ENCODE results near the gene MAGI2. TPM values are rescaled to one million over a fixed set of nuclear protein-coding genes. Genes with fewer than 3 reads are reported as not detected.
"Not testable (repeated sequence)": the region's sequence is repeated elsewhere in the genome, so short reads cannot be mapped to it uniquely, and the experiment has no call there.

MAGI2 gene
- total RNA-seq, 1 donor from 2014 or later = 6.9 TPM

DNA sequence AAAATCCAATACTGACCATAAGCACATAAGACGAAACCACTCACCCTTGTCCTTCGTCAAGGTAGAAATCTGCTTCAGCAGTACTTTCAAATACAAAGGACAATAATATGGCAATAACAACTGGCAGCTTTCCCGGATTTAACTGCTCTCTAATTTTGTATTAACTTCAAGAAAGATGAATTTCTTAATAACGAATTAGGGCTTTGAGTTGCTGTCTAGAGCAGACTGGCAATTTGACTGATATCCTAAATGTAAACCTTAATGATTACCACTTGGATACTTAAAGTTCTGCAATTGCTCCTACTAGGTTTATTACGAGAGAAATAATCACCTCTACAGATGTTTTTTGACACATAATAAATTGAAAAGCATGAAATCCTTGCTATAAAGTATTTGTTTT lies 418.7 kb downstream of the MAGI2 start:
- intact Hi-C loops (cut with DNase I) = no loop called here
- TF ChIP-seq POLR2A (IDR thresholded peaks at IDR 0.05) = no peak
- no peak for TF ChIP-seq POLR2AphosphoS5 (IDR thresholded peaks at IDR 0.05; ENCODE audit: insufficient read depth in 1 of 2, low read depth in 1 of 2)
- TF ChIP-seq CTCF (IDR thresholded peaks at IDR 0.05) = no peak
- Histone ChIP-seq H3K4me1 (no peaks in the 10 kb centered on the region), H3K36me3 (no peaks in the 10 kb centered on the region), H3K9me3 (no peaks in the 10 kb centered on the region), H3K27me3 (no peaks in the 10 kb centered on the region), H3K27ac (no peak overlapping the region), H3K4me3 (no peak overlapping the region)
- DNase-seq (ENCODE audit: extremely low spot score in 2 of 2) = no peak

DNA sequence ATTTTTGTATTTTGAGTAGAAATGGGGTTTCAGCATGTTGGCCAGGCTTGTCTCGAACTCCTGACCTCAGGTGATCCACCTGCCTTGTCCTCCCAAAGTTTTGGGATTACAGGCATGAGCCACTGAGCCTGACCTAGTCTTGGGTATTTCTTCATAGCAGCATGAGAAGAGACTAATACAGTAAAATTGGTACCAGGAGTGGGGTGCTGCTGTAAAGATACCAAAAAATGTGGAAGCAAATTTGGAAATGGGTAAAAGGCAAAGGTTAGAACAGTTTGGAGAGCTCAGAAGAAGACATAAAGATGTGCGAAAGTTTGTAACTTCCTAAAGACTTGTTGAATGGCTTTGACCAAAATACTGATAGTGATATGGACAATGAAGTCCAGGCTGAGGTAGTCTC lies 433.8 kb downstream of the MAGI2 start:
- H3K27me3 ChIP-seq; H3K27ac ChIP-seq; H3K9me3 ChIP-seq; H3K36me3 ChIP-seq; DNase-seq (ENCODE audit: extremely low spot score in 2 of 2); intact Hi-C loops (cut with DNase I); H3K4me3 ChIP-seq; H3K4me1 ChIP-seq: not testable (repeated sequence)

GRCh38 chr7:79011921-79012320 lies 441.5 kb downstream of the MAGI2 start:
- Histone ChIP-seq H3K9me3 (no peaks in the 10 kb centered on the region), H3K27ac (no peak overlapping the region), H3K36me3 (no peaks in the 10 kb centered on the region), H3K27me3 (no peaks in the 10 kb centered on the region), H3K4me1 (no peaks in the 10 kb centered on the region), H3K4me3 (no peak overlapping the region)
- TF ChIP-seq POLR2AphosphoS5 (IDR thresholded peaks at IDR 0.05; ENCODE audit: insufficient read depth in 1 of 2, low read depth in 1 of 2) = no peak
- TF ChIP-seq CTCF (IDR thresholded peaks at IDR 0.05) = no peak
- TF ChIP-seq POLR2A (IDR thresholded peaks at IDR 0.05) = no peak
- DNase-seq (ENCODE audit: extremely low spot score in 2 of 2) = no peak
- intact Hi-C loops (cut with DNase I) = no loop called here

DNA sequence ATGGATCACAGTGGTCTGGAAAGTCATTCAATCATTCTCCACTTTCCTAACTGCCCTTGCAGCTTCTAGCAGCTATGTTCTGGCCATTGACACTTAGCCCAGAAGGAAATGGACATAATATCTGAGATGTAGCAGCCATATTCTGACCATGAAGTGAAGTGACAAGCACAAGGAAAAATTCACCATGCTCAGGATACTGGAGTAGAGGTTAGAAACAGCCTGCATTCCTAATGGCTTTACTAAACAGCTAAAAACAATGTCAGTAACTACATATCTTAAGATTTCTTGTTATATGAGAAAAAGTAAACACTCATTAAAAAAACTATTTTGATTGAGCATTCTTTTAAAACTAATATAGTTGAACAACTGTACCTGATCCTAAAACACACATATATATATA lies 443.8 kb downstream of the MAGI2 start:
- DNase-seq (ENCODE audit: extremely low spot score in 2 of 2) = no peak
- intact Hi-C loops (cut with DNase I) = no loop called here
- Histone ChIP-seq H3K27ac (no peak overlapping the region), H3K4me1 (no peaks in the 10 kb centered on the region), H3K9me3 (no peaks in the 10 kb centered on the region), H3K27me3 (no peaks in the 10 kb centered on the region), H3K4me3 (no peak overlapping the region), H3K36me3 (no peaks in the 10 kb centered on the region)
- no peak for TF ChIP-seq POLR2A (IDR thresholded peaks at IDR 0.05)

GRCh38 chr7:79008786-79009185 lies 444.7 kb downstream of the MAGI2 start:
- intact Hi-C loops (cut with DNase I) = no loop called here
- TF ChIP-seq POLR2AphosphoS5 (IDR thresholded peaks at IDR 0.05; ENCODE audit: insufficient read depth in 1 of 2, low read depth in 1 of 2) (no peak), POLR2A (IDR thresholded peaks at IDR 0.05) (no peak), CTCF (IDR thresholded peaks at IDR 0.05) (no peak)
- no peaks in the 10 kb centered on the region for H3K4me1 ChIP-seq
- no peaks in the 10 kb centered on the region for H3K9me3 ChIP-seq
- H3K27me3 ChIP-seq = no peaks in the 10 kb centered on the region
- no peak overlapping the region for H3K27ac ChIP-seq
- no peak overlapping the region for H3K4me3 ChIP-seq
- no peaks in the 10 kb centered on the region for H3K36me3 ChIP-seq
- DNase-seq (ENCODE audit: extremely low spot score in 2 of 2) = no peak

DNA sequence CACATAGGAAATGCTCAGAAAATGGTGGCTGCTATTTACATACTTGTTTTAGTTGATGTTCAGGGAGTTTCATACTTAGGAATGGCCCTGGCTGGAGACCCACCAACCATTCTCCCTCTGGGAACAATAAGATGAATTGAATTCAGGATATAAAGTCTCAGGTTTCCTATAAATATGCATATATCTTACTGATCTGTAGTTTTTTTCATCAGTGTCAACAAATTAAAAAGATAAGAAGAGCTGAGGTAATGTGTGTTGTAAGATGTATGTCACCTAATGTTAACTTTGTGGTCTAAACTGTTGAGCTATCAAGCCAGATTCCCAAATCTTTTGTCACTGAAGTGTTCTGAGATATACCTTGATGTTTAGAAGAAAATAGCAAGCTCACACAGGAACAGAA lies 457.5 kb downstream of the MAGI2 start:
- H3K9me3 ChIP-seq = no peaks in the 10 kb centered on the region
- intact Hi-C loops (cut with DNase I) = no loop called here
- TF ChIP-seq POLR2AphosphoS5 (IDR thresholded peaks at IDR 0.05; ENCODE audit: insufficient read depth in 1 of 2, low read depth in 1 of 2) (no peak), CTCF (IDR thresholded peaks at IDR 0.05) (no peak), POLR2A (IDR thresholded peaks at IDR 0.05) (no peak)

More for the DNA sequence above, 457.5 kb downstream of the MAGI2 start:
- no peak overlapping the region for H3K27ac ChIP-seq
- no peak for DNase-seq (ENCODE audit: extremely low spot score in 2 of 2)
- no peaks in the 10 kb centered on the region for H3K36me3 ChIP-seq
- H3K4me3 ChIP-seq = no peak overlapping the region
- H3K4me1 ChIP-seq = no peaks in the 10 kb centered on the region
- H3K27me3 ChIP-seq = no peaks in the 10 kb centered on the region
